D721Med (cell line): ENCODE data around the gene ARL5C.

Experiments used
- DNase-seq: peaks from one replicate; pipeline ENCODE4 v3.0.0; 2011; ENCODE audit warnings: low spot score; ENCODE audit not compliant: insufficient read length
- FAIRE-seq: peaks from 2 replicates; lab custom pipeline; 2011; peaks lifted over from hg19 to GRCh38; lab: Jason Lieb, UNC
- TF ChIP-seq, protein P1 (sequence below): IDR thresholded peaks from 2 replicates; pipeline ENCODE4 v1.5.1; 2012; ENCODE audit warnings: mild to moderate bottlenecking, control low read depth; ENCODE audit not compliant: insufficient read depth; ENCODE audit errors: missing control alignments

ARL5C gene

DNA sequence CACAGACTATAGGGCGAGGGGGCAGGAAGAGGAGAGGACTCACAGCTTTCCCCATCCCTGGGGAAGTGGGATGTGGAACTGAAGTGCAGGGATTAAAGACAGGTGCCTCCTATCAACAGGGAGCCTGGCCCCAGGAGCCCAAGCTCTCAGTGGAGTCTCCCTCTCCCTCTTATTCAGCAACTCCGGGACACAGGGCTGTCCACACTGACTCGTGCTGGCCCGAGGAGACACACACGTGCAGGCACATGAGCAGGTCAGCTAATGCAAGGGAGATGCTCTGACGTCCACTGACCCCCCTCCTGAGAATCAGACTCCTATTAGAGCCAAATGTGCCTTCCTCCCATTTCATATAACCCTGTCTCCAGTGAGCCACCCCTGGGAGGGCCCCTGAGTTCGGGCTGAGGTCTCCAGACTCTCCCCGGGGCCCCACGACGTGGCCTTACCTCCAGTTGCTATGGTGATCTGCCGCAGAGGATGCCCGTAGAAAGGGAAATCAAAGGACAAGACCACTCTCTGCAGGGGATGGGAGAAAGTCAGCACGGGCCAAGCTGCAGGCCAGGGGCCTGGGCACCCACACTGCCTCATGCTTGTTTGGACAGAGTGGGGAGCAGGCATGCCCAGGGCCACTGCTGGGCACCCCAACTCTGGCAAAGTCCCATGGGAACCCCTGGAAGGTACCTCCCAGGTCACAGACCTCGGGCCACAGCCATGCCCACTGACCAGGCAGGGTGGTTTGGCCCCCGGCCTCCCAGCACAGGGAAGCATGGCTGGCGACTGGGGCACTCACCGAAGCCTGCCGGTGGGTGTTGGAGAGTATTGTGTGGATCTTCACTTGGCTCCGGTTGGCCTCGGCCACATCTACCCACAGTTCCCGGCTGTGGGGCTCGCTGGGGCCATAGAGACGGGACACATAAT lies 57.2 kb downstream of the ARL5C start:
- TF ChIP-seq, protein P1, sequence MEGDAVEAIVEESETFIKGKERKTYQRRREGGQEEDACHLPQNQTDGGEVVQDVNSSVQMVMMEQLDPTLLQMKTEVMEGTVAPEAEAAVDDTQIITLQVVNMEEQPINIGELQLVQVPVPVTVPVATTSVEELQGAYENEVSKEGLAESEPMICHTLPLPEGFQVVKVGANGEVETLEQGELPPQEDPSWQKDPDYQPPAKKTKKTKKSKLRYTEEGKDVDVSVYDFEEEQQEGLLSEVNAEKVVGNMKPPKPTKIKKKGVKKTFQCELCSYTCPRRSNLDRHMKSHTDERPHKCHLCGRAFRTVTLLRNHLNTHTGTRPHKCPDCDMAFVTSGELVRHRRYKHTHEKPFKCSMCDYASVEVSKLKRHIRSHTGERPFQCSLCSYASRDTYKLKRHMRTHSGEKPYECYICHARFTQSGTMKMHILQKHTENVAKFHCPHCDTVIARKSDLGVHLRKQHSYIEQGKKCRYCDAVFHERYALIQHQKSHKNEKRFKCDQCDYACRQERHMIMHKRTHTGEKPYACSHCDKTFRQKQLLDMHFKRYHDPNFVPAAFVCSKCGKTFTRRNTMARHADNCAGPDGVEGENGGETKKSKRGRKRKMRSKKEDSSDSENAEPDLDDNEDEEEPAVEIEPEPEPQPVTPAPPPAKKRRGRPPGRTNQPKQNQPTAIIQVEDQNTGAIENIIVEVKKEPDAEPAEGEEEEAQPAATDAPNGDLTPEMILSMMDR: no peak
- DNase-seq (no peak), FAIRE-seq (no peak)

DNA sequence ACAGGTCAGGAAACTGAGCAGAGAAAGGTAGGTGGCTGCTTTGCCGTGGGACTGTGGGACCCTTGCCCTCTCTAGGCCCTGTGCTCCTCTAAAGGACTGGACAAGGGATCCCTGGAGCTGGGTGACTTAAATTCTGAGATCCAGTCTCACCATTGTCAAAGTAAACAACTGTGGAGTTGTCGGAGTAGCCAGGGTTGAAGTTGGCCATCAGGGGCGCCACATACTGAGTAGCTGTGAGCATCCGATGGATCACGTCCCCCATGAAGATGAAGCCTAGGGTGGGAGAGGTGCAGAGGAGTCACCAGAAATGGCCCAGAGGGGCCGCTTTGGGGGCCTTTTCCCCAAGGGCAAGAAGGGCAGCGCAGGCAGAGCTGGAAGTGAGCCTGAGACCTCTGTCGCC lies 58.0 kb downstream of the ARL5C start:
- TF ChIP-seq, protein P1: no peak
- FAIRE-seq (no peak), DNase-seq (no peak)

DNA sequence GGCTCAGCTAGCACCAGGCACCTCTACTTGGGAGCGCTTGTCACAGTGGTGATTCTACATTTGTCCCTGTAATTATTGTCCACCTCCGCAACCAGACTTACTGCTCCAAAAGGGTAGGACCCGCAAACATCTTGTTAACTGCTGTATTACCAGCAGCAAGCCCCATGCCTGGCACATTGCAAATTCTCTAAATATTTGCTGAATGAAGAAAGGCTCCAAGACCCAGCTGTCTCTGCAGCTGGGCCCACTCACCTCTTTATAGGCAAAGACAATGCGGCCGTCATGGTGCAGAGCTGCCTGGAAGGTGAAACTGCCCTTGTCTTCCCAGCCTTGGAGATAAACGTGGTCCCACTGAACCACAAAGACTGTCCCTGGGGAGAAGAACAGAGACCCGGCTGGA lies 58.8 kb downstream of the ARL5C start:
- FAIRE-seq (no peak), DNase-seq (no peak)
- TF ChIP-seq, protein P1: no peak
